Gastroesophageal sphincter (tissue), 4 donors: ENCODE measurements around the gene ANAPC4. TPM values are rescaled to one million over a fixed set of nuclear protein-coding genes. Genes with fewer than 3 reads are reported as not detected.

Source experiments
- ATAC-seq: fragments of 150-250 bp; one replicate; pipeline ENCODE4 v1.9.1; 2016; ENCODE audit warnings: mild to moderate bottlenecking, moderate library complexity
- H3K27ac ChIP-seq, 4 donors: fragments of 200-600 bp; sonication (generic) in 3 of 4; 1 replicate in 3 of 4; 2 replicates in 1 of 4; pipeline ENCODE4 v1.5.1; 2016 to 2019
- H3K27me3 ChIP-seq: fragments of 200-600 bp; sonication (generic); one replicate; pipeline ENCODE4 v1.5.1; 2019
- H3K36me3 ChIP-seq, 2 donors: fragments of 200-600 bp; sonication (generic); one replicate each; pipeline ENCODE4 v1.5.1; 2019; ENCODE audit warnings: control low read depth in 1 of 2
- H3K4me1 ChIP-seq, 3 donors: fragments of 200-600 bp; sonication (generic); 1 replicate in 2 of 3; 2 replicates in 1 of 3; pipeline ENCODE4 v1.5.1; 2016 to 2019; ENCODE audit warnings: control low read depth in 2 of 3
- H3K4me3 ChIP-seq, 2 donors: fragments of 200-600 bp; sonication (generic); one replicate each; pipeline ENCODE4 v1.5.1; 2019; ENCODE audit warnings: mild to moderate bottlenecking in 1 of 2, moderate library complexity in 1 of 2
- H3K9me3 ChIP-seq, 3 donors: fragments of 200-600 bp; sonication (generic); one replicate each; pipeline ENCODE4 v1.5.1; 2017 to 2019; ENCODE audit warnings: control low read depth in 2 of 3
- EP300 ChIP-seq: sonication (generic); formaldehyde crosslinking; IDR thresholded peaks from one replicate; pipeline ENCODE4 v1.6.1; 2017; ENCODE audit warnings: antibody characterized with exemption, mild to moderate bottlenecking
- POLR2A ChIP-seq, 2 donors: fragments of 450-650 bp; IDR thresholded peaks; one replicate each; pipeline ENCODE4 v1.6.1; 2017; ENCODE audit warnings: antibody characterized with exemption in 2 of 2, mild to moderate bottlenecking in 2 of 2, moderate library complexity in 1 of 2
- POLR2AphosphoS5 ChIP-seq: sonication (generic); formaldehyde crosslinking; IDR thresholded peaks from one replicate; pipeline ENCODE4 v1.6.1; 2017; ENCODE audit warnings: antibody characterized with exemption
- WGBS, 2 donors: methylation state at CpG; one replicate each; pipeline ENCODE4 v1.1.5; 2018; ENCODE audit warnings: low coverage in 1 of 2; 5-methylcytosine and 5-hydroxymethylcytosine counted together
- total RNA-seq, 4 donors: library from RNA; depleted of rRNA; stranded (reverse); fragments of >200 nt; gene quantifications; one replicate each; pipeline ENCODE4 v1.1.0, GENCODE V29; 2016
- TF ChIP-seq, protein P1 (sequence below), 4 experiments: fragments of 200-600 bp in 2 of 4; fragments of 450-650 bp in 2 of 4; sonication (generic) in 1 of 4; IDR thresholded peaks; one replicate each; pipeline ENCODE4 v1.5.1; 2017 to 2019; ENCODE audit warnings: antibody characterized with exemption in 4 of 4, mild to moderate bottlenecking in 2 of 4, moderate library complexity in 2 of 4

The ANAPC4 gene
- total RNA-seq, 4 donors from 2014 or later: 14.7 to 39.7 (median 20.5) TPM

DNA sequence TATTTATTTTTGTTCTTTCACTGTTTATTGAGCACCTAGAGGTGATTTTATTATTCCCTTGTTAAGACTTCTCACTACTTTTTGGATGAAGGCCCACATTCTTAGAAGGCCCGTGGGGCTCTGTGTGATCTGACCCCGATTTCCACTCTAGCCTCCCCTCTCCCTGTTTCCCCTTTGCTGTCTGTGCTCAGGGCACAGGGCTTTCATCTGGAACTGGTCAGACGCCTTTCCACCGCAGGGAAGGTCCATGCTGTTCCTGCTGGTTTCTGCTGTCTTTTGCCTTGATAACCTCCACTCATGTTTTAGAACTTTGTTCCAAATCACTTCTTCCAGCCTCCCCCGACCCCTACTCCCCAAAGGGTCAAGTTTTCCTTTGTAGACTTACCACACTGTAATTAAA is 31.3 kb upstream of the ANAPC4 start:
- 50 to 62% methylated on average over 4 to 5 of the region's 5 CpGs for WGBS, 2 donors
- Histone ChIP-seq H3K27ac (no peak overlapping the region), H3K9me3 (no peaks in the 10 kb centered on the region), H3K27me3 (no peaks in the 10 kb centered on the region), H3K4me1 (no peaks in the 10 kb centered on the region), H3K36me3 (peaks cover 0 to 35% of the 10 kb centered on the region in 2 donors), H3K4me3 (no peak overlapping the region)
- ATAC-seq: no peak
- TF ChIP-seq EP300 (no peak), POLR2A (IDR thresholded peaks at IDR 0.05) (no peak), POLR2AphosphoS5 (no peak)
- TF ChIP-seq, protein P1, sequence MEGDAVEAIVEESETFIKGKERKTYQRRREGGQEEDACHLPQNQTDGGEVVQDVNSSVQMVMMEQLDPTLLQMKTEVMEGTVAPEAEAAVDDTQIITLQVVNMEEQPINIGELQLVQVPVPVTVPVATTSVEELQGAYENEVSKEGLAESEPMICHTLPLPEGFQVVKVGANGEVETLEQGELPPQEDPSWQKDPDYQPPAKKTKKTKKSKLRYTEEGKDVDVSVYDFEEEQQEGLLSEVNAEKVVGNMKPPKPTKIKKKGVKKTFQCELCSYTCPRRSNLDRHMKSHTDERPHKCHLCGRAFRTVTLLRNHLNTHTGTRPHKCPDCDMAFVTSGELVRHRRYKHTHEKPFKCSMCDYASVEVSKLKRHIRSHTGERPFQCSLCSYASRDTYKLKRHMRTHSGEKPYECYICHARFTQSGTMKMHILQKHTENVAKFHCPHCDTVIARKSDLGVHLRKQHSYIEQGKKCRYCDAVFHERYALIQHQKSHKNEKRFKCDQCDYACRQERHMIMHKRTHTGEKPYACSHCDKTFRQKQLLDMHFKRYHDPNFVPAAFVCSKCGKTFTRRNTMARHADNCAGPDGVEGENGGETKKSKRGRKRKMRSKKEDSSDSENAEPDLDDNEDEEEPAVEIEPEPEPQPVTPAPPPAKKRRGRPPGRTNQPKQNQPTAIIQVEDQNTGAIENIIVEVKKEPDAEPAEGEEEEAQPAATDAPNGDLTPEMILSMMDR (IDR thresholded peaks at IDR 0.05): no peak

DNA sequence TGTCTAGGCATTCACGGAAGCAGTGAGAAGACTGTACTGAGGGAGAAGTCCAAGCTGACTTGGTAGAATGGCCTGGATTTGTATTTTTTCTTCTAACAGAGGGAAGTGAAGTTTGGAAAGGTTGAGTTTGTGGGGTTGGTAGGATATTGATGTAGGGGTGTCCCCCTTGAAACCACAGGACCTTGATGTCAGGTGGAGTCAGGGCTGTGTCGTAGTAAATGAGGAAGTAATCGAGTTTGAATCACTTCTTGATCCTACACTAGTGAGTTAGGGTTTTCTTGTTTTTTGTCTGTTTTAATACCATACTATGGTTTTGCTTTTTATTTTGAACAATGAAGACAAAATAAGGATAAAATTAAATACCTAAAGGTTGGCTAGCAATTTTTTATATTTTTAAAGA is 30.1 kb upstream of the ANAPC4 start:
- WGBS, 2 donors: 83 to 89% methylated on average over 2 to 3 of the region's 3 CpGs
- TF ChIP-seq EP300 (no peak), POLR2AphosphoS5 (no peak), POLR2A (IDR thresholded peaks at IDR 0.05) (no peak)
- TF ChIP-seq, protein P1 (IDR thresholded peaks at IDR 0.05): no peak
- Histone ChIP-seq H3K27me3 (no peaks in the 10 kb centered on the region), H3K9me3 (no peaks in the 10 kb centered on the region), H3K36me3 (peaks cover 0 to 36% of the 10 kb centered on the region in 2 donors), H3K4me3 (no peak overlapping the region), H3K4me1 (no peaks in the 10 kb centered on the region), H3K27ac (no peak overlapping the region)
- no peak for ATAC-seq

DNA sequence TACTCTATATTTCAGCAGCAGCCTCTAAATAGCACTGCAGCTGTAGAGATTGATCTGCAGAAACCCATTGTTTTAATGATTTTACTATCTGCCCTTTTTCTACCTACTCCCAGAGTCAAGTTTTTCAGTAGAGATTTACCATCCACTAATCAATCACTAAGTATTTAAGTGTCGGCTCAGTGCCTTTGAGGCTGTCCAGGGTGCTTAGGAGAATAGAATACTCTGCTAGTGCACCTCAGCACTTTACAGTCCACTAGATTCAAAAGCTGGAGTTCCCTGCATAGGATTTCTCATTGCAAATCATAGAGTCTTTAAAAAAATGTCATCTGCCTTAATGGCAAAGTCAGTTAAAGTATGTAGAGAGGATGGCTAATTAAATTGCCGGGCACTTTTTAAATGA is 29.6 kb upstream of the ANAPC4 start:
- no peak overlapping the region for H3K4me3 ChIP-seq
- WGBS, 2 donors: 40 to 57% methylated on average over 1 to 2 of the region's 2 CpGs
- ATAC-seq: no peak
- TF ChIP-seq POLR2A (IDR thresholded peaks at IDR 0.05) (no peak), EP300 (no peak), POLR2AphosphoS5 (no peak)
- TF ChIP-seq, protein P1 (IDR thresholded peaks at IDR 0.05): no peak
- H3K27ac ChIP-seq: no peak overlapping the region
- no peaks in the 10 kb centered on the region for H3K27me3 ChIP-seq
- no peaks in the 10 kb centered on the region for H3K4me1 ChIP-seq
- peaks cover 0 to 39% of the 10 kb centered on the region in 2 donors for H3K36me3 ChIP-seq
- H3K9me3 ChIP-seq: no peaks in the 10 kb centered on the region

DNA sequence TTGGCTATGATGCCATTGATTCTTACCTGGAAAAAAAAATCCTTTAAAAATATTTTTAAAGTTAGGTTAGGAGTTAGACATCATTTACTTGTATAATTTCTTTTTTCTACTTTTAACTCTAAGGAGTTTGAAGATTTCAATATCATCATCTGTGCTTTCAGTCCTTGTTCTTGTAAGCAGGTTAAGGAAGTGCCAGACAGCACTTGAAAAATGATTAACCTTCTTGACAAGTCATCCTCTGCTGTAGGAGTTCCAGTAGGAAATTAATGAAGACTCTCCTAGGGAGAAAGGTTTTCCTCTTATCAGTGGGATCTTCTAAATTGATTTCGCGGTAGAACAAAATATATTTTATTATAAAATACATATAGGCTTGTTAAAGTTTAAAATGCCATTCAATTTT is 29.1 kb upstream of the ANAPC4 start:
- 97 to 100% methylated on average over 2 of the region's 2 CpGs for WGBS, 2 donors

DNA sequence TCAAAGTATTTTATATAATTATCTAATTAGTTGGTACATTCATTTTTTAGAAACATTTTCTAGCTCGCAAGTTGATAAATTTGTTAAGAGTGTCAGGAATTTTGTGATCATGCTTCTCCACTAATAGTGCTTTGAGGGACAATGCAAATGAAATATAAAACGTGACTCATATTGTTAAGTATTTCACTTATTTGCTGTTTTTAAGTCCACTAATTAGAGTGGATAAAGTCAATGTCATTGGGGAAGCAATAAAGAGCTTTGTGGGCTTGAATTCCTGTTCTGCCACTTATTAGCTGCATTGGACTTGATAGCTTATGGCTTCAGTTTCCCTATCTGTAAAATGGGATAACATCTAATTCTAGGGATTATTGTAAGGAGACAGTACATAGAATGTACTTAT is 26.5 kb upstream of the ANAPC4 start:
- WGBS, 2 donors: 88 to 89% methylated on average over 2 of the region's 2 CpGs
- Histone ChIP-seq H3K27ac (no peak overlapping the region), H3K36me3 (peaks cover 0 to 41% of the 10 kb centered on the region in 2 donors), H3K4me3 (no peak overlapping the region), H3K27me3 (no peaks in the 10 kb centered on the region), H3K4me1 (no peaks in the 10 kb centered on the region), H3K9me3 (no peaks in the 10 kb centered on the region)
- ATAC-seq: no peak
- TF ChIP-seq, protein P1 (IDR thresholded peaks at IDR 0.05): no peak
- TF ChIP-seq POLR2A (IDR thresholded peaks at IDR 0.05) (no peak), POLR2AphosphoS5 (no peak), EP300 (no peak)

More for the DNA sequence above, 29.1 kb upstream of the ANAPC4 start:
- no peaks in the 10 kb centered on the region for H3K9me3 ChIP-seq
- TF ChIP-seq POLR2AphosphoS5: no peak
- no peak for TF ChIP-seq EP300
- TF ChIP-seq POLR2A (IDR thresholded peaks at IDR 0.05): no peak
- H3K4me3 ChIP-seq: no peak overlapping the region
- no peaks in the 10 kb centered on the region for H3K27me3 ChIP-seq
- no peak overlapping the region for H3K27ac ChIP-seq
- peaks cover 0 to 41% of the 10 kb centered on the region in 2 donors for H3K36me3 ChIP-seq
- no peaks in the 10 kb centered on the region for H3K4me1 ChIP-seq
- no peak for ATAC-seq
